ENCODE data around the gene EVC2.

- TF ChIP-seq CTCF (IDR thresholded peaks at IDR 0.05), result no peak
- no peak for TF ChIP-seq POLR2A (IDR thresholded peaks at IDR 0.05)
- TF ChIP-seq POLR2AphosphoS5 (IDR thresholded peaks at IDR 0.05), result no peak
These were observed 22.1 kb upstream of the EVC2 start for GRCh38 chr4:5730436-5730835.
